ENCODE results near the gene VAV3.

GRCh38 chr1:107653005-107653404, 312.0 kb downstream of the VAV3 start:
- TF ChIP-seq CTCF (IDR thresholded peaks at IDR 0.05) (no peak), POLR2A (IDR thresholded peaks at IDR 0.05) (no peak), POLR2AphosphoS5 (IDR thresholded peaks at IDR 0.05) (no peak), EP300 (IDR thresholded peaks at IDR 0.05; ENCODE audit: low read depth) (no peak)

Data from transverse colon (tissue), 4 donors.